Measurements from ENCODE around the gene LEKR1. TPM values are rescaled to one million over a fixed set of nuclear protein-coding genes. Genes with fewer than 3 reads are reported as not detected.

LEKR1 gene
- total and polyA plus RNA-seq, 2 of the 13 experiments (the other 11 are each of a cell fraction or from before 2014, with no cell fraction given) = 0.49 to 1.5 TPM

DNA sequence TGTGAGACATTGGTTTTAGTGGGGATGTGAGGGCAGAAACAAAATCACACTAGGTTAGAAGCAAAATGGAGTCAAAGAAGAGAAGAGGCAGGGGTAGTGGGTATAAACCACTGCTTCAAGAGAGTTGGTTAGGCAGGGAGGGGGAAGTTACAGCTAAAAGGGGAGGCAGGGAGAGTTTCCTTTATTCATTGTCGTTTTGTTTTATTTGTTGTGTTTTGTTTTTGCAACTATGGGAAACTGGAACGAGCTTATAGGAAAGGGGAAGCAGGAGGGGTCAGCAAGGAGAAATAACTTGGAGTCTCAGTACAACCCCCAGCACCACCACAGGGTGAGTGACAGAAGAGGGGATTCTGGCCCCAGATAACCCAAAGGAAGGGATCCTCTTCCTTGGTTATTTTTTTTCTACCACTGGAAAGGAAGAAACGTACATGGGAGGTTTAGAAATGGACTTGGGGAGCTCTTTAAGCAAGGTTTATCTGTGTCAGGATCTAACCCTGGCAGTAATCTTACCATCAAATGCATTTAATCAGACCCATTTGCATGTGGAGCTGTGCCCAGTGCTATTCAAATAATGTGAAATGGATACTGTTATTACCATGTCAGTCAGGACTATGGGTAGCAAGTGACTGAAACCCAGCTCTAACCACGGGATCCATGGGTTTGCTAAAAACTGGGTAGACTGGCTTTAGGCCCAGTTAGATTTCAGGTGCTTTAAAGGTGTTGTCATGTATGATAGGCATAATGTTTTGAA is 265.1 kb downstream of the LEKR1 start (continued):
- TF ChIP-seq, protein P1, sequence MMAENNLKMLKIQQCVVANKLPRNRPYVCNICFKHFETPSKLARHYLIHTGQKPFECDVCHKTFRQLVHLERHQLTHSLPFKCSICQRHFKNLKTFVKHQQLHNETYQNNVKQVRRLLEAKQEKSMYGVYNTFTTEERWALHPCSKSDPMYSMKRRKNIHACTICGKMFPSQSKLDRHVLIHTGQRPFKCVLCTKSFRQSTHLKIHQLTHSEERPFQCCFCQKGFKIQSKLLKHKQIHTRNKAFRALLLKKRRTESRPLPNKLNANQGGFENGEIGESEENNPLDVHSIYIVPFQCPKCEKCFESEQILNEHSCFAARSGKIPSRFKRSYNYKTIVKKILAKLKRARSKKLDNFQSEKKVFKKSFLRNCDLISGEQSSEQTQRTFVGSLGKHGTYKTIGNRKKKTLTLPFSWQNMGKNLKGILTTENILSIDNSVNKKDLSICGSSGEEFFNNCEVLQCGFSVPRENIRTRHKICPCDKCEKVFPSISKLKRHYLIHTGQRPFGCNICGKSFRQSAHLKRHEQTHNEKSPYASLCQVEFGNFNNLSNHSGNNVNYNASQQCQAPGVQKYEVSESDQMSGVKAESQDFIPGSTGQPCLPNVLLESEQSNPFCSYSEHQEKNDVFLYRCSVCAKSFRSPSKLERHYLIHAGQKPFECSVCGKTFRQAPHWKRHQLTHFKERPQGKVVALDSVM (CRISPR knock-in tag; IDR thresholded peaks at IDR 0.05) = no peak
- TF ChIP-seq WIZ (CRISPR knock-in tag; IDR thresholded peaks at IDR 0.05) (no peak), PTBP1 (IDR thresholded peaks at IDR 0.05; ENCODE audit: low read depth, low read length, poor library complexity, severe bottlenecking) (no peak), ZNF75D (CRISPR knock-in tag; IDR thresholded peaks at IDR 0.05; ENCODE audit: borderline replicate concordance) (no peak), U2AF2 (IDR thresholded peaks at IDR 0.05; ENCODE audit: low read depth, low read length) (no peak)
- TF ChIP-seq, protein P2, sequence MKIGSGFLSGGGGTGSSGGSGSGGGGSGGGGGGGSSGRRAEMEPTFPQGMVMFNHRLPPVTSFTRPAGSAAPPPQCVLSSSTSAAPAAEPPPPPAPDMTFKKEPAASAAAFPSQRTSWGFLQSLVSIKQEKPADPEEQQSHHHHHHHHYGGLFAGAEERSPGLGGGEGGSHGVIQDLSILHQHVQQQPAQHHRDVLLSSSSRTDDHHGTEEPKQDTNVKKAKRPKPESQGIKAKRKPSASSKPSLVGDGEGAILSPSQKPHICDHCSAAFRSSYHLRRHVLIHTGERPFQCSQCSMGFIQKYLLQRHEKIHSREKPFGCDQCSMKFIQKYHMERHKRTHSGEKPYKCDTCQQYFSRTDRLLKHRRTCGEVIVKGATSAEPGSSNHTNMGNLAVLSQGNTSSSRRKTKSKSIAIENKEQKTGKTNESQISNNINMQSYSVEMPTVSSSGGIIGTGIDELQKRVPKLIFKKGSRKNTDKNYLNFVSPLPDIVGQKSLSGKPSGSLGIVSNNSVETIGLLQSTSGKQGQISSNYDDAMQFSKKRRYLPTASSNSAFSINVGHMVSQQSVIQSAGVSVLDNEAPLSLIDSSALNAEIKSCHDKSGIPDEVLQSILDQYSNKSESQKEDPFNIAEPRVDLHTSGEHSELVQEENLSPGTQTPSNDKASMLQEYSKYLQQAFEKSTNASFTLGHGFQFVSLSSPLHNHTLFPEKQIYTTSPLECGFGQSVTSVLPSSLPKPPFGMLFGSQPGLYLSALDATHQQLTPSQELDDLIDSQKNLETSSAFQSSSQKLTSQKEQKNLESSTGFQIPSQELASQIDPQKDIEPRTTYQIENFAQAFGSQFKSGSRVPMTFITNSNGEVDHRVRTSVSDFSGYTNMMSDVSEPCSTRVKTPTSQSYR (CRISPR knock-in tag; IDR thresholded peaks at IDR 0.05; ENCODE audit: borderline replicate concordance) = no peak

DNA sequence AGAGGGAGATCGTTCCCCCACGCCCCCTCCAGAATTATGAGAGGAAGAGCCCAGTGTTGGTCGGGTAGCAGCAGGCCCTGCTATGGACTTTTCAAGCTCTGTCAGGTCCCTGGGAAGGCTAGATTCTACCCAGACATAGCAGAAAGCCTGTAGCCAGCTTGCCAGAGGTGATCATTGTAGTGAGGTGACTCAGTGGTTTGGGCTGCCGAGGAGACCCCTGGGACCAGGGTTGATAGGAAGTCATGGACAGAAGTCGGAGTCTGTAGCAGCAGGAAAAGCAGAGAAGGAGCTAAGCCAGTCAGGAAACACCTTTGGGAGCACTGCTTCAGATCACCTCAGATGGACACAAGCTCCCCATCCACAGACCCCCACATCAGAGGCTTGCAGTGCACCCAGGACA is 266.1 kb downstream of the LEKR1 start:
- no peak for FAIRE-seq
- BruUV-seq (replicated peaks) = no TSS peak
- H3K9ac ChIP-seq (ENCODE audit: insufficient read depth, low read depth, low read length) = no peak overlapping the region
- 86% methylated on average over 5 of the region's 5 CpGs for whole genome bisulfite sequencing (ENCODE audit: low lambda C conversion rate)
- no peak overlapping the region for H3K27ac ChIP-seq (ENCODE audit: extremely low read length, insufficient read depth, low read length)
- intact Hi-C loops (cut with micrococcal nuclease; ENCODE audit: unreplicated experiment) (no loop called here), in situ Hi-C loops (cut with HindIII; ENCODE audit: extremely low pct_ligation_motif_present, low pct_unique_long_range_greater_than_20kb) (loop anchor here (5.0 kb wide), 1 partner anchor 35 kb away; no protein-coding TSS in a partner anchor)
- H2AFZ ChIP-seq (ENCODE audit: low read length) = no peak overlapping the region
- H3K4me2 ChIP-seq (ENCODE audit: low read depth, low read length) = no peak overlapping the region
- peaks cover 69% of the 10 kb centered on the region for H3K4me1 ChIP-seq (ENCODE audit: insufficient read depth, low read length)
- no peak for DNase-seq (ENCODE audit: low spot score)
- H3K4me3 ChIP-seq (replicated peaks in 1 of 3; ENCODE audit: insufficient read depth in 1 of 3, low read depth in 2 of 3, low read length in 3 of 3) = no peak overlapping the region
- H3K79me2 ChIP-seq (ENCODE audit: insufficient read depth, low read length) = no peaks in the 10 kb centered on the region
- no peaks in the 10 kb centered on the region for H4K20me1 ChIP-seq (ENCODE audit: insufficient read depth, low read length)
- ATAC-seq = no peak
- H3K9me3 ChIP-seq (ENCODE audit: low read length) = no peaks in the 10 kb centered on the region
- CTCF ChIA-PET (ENCODE audit: low intra/inter-chr PET ratio, low total read pairs) = no interaction called here
- H3K27me3 ChIP-seq (ENCODE audit: control insufficient read depth in 1 of 2, insufficient read depth in 2 of 2, low read length in 2 of 2) = no peaks in the 10 kb centered on the region
- TF ChIP-seq, protein P3, sequence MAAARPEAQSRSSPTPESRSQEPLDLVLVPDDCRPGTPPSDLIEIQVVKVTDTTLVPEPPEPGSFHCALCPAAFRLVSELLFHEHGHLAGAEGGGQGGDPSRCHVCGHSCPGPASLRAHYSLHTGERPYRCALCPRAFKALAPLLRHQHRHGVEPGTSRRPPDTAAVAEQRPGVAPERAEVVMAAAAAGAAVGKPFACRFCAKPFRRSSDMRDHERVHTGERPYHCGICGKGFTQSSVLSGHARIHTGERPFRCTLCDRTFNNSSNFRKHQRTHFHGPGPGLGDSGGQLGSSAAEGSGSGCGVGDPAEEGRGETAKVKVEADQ (CRISPR knock-in tag; IDR thresholded peaks at IDR 0.05; ENCODE audit: borderline replicate concordance) = no peak
- no peak for TF ChIP-seq ZNF484 (CRISPR knock-in tag; IDR thresholded peaks at IDR 0.05; ENCODE audit: borderline replicate concordance, low read depth)
- TF ChIP-seq, protein P4, sequence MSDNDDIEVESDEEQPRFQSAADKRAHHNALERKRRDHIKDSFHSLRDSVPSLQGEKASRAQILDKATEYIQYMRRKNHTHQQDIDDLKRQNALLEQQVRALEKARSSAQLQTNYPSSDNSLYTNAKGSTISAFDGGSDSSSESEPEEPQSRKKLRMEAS (IDR thresholded peaks at IDR 0.05) = no peak
- TF ChIP-seq, protein P5, sequence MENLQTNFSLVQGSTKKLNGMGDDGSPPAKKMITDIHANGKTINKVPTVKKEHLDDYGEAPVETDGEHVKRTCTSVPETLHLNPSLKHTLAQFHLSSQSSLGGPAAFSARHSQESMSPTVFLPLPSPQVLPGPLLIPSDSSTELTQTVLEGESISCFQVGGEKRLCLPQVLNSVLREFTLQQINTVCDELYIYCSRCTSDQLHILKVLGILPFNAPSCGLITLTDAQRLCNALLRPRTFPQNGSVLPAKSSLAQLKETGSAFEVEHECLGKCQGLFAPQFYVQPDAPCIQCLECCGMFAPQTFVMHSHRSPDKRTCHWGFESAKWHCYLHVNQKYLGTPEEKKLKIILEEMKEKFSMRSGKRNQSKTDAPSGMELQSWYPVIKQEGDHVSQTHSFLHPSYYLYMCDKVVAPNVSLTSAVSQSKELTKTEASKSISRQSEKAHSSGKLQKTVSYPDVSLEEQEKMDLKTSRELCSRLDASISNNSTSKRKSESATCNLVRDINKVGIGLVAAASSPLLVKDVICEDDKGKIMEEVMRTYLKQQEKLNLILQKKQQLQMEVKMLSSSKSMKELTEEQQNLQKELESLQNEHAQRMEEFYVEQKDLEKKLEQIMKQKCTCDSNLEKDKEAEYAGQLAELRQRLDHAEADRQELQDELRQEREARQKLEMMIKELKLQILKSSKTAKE (CRISPR knock-in tag; IDR thresholded peaks at IDR 0.05; ENCODE audit: borderline replicate concordance) = no peak
- no peaks in the 10 kb centered on the region for H3K36me3 ChIP-seq (replicated peaks in 1 of 2; ENCODE audit: control insufficient read depth in 1 of 2, insufficient read depth in 2 of 2, low read length in 2 of 2)
- POLR2A ChIA-PET = interaction anchor here (1.1 to 1.8 kb wide), 2 partner anchors 36 to 44 kb away, joined by 3 to 5 read pairs; no protein-coding TSS in a partner anchor
